ENCODE data around the gene IMPG1.
"Not testable (repeated sequence)": the region's sequence is repeated elsewhere in the genome, so short reads cannot be mapped to it uniquely, and the experiment has no call there.

IMPG1 gene

DNA sequence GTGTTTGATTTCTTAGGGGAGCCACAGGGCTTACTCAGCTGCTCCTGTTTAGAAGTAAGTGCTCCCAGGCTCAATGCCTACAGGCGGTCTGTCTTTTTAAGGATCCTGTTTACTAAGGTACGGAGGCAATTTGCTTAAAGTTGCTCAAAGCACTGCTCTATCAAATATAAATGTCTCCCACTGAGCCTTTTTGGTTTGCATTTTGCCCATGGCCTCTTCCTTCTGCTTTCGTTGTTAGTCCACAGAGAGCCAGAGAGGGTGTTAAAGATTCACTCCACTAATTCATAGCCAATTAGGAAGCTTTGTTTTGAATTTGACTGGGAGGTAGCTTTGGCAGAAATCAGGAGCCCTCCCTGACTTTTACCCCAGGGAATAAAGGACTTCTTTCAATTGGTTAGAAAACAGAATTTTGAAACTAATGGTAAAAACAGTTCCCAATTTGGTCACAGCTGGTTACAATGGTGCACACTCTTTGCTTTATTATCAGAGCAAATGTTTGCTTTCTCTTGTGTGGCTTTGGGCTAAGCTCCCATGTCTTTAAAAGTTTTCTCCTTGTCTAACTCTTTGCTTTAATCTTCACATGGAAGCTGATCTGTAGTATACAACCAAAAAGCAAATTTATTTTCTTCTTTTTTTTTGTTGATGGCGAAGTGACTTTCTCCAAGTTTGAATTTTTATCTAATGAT lies 126.2 kb downstream of the IMPG1 start:
- DNase-seq (ENCODE audit: low read depth): no peak

DNA sequence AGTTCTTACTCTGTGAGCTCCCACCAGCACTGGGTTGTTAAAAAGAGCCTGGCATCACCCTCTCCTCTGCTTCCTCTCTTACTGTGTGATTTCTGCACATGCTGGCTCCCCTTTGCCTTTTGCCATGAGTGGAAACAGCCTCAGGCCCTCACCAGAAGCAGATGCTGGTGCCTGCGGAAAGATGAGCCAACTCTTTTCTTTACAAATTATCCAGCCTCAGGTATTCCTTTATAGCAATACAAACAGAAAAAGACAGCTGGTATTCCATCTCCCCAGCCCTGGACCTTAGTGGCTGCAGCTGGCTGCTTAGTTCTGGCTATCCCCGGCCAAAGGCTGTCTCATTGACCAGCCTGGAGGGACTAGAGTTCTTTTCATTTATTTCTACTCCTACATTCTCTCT lies 129.1 kb downstream of the IMPG1 start:
- DNase-seq (ENCODE audit: low read depth): no peak

DNA sequence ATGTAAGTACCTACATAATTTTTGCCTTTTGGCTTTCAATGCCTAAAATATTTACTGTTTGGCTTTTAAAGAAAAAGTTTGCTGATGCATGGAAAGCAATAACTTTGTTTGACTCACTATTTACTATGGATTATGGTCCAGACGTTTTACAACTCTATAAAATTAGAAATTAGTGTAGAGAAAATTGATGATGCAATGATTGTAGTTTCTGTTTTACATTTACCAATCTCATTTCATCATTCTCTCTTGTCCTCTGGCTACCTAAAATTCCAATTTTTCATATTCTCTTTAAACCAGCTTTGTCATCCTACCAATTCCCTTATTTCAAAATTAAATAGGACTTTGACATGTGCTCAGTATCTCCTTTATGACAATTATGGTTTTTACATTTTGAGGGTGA lies 131.0 kb downstream of the IMPG1 start:
- DNase-seq (ENCODE audit: low read depth): no peak

DNA sequence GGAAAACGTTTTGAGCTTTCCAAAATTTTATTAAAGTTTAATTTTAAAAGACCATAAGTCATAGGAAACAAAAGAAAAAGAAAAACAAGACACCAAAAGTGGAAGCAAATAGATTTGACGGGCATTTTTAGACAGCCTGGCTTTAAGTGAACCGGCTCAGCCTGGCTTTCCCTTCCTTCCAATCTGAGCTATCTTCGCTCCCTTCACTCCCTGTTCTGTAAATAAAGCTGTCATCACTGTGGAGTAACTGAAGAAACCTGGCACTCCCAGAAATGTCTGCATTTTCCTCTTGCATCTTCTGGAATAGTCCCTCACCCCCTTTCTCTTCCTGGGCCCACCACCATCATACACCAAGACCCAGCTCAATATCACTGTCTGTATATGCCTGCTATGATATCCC lies 131.9 kb downstream of the IMPG1 start:
- DNase-seq (ENCODE audit: low read depth): no peak

DNA sequence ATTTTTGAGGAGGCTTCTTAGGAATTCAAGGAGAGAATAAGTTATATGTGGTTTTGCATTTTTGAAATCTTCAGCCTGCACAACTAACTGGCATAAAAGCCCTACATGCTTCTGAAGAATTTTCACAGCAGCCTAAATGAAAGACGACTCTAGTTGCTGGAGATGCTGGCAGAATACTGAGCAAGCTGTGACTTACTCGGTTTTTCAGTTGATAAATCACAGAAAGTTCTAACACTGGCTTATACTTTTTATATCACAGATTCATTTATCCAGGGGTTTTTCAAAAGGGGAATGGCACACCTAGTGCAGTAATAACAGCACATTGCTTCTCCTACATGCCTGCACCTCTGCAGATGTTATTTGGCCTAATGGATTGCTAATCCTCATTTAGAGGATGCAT lies 134.6 kb downstream of the IMPG1 start:
- DNase-seq (ENCODE audit: low read depth): no peak

DNA sequence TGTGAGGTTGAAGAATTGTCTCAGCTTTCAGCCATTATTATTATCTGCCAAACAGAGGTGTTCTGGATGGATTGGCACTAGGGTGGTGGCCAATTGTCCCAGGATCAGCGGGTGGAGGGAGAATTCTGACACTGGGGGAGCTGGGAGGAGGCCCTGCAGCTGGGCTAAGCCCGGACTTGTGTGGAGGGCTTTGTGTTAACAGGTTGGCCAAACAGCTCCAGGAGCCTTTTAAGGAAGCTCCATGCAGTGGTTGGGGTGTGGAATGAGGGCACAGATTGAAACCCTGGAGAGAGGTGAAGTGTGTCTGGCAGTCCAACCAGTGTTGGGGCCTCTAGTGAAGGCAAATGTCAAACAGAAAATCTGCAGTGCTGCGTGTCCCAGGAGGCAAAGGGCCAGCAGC lies 135.8 kb downstream of the IMPG1 start:
- no peak for DNase-seq (ENCODE audit: low read depth)

DNA sequence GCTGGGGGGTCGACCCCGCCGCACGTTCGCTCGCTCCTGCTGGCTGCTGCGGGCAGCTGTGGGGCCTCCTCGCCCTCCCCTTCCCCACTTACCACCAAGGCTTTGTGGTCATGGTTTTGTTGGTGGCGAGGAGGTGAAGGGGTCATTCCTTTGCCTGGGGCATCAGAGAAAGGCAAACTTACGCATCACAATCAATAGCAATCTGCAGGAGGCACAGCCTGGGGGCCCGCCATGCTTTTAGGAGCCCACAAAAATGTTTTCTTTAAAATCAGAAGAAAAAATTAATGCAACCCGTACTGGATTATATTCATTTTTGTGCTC lies 137.0 kb downstream of the IMPG1 start:
- DNase-seq (ENCODE audit: low read depth): no peak

DNA sequence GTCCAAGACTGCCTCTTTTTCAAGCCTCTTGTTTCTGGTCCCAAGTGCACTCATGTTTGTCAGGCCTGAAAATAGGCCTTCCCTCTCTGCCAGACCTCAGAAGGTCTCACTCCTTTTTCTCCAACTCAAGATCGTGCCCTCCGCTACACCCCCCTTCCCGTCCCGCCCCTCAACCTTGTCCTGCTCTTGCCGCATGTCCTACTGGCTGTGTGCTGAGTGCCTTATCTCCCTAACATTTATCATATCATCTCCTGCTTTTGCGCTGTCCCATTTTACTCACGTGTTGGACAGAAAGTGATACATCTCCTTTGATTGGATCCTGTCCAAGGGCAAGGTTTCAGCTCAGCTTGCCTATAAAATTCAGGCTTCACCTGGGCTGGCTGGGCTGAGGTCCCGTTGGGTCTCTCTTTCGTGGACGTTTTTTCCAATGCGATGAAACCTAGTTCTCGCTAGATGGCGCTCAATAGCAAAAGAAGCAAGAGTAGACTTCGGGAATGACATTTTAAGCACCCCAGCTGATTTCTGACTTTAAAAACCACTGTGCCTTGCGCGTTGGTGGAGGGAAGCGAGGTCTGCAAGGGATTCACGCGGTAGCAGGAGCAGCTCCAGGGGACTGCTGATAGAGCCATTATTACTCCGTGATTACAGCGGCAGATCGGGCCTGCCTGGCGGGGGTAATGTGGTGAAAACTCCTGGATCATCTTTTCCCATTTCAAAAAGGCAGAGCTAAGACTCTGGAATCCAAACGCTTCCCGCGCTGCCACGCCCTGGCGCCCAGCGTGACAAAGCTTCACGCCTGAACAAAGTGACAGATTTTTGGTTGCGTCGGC lies 137.6 kb downstream of the IMPG1 start:
- DNase-seq (ENCODE audit: low read depth): no peak

DNA sequence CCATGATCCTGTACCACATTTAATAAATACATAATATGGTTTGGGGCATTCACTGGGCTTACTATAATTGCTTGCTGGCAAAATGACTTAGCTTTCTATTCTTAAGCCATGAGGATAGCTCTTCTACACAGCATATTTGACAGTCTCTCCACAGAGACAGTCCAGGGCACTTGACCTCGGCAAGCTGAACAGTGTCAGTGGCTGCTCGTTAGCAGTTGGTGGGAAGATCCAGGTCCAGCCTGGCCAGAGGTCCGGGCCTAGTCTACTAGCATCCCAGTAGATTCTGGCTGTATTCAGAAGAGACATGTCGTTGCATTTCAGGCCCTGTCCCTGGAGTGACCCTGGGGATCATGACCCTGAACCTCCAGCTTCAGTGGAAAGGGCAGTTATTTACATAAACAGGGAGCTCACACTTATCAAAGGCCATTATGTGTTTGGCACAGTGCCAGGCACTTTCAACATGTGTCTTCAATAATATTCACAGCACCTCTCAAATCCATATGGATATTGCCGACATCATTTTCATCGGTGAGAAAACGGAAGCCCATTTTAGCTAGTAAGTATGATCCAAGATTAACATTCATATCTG lies 139.0 kb downstream of the IMPG1 start:
- DNase-seq (ENCODE audit: low read depth): no peak

DNA sequence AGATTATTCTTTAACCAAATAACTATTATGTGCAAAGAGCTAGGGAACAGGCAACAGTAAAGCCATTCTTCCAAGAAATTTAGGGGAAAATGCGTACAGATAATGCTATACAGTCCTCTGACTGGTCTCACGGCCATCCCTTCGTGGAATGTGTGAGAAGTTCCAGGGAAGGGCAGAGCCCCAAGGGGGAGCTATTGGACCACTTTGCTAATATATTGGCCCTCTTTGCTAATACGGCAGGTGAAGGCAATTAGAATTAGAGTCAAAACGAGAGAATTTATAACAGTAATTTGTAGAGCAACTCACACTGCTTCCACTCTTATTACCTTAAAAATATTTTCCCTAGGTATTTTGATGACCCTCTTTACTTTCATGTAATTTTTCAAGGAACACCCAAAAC lies 140.4 kb downstream of the IMPG1 start:
- no peak for DNase-seq (ENCODE audit: low read depth)

DNA sequence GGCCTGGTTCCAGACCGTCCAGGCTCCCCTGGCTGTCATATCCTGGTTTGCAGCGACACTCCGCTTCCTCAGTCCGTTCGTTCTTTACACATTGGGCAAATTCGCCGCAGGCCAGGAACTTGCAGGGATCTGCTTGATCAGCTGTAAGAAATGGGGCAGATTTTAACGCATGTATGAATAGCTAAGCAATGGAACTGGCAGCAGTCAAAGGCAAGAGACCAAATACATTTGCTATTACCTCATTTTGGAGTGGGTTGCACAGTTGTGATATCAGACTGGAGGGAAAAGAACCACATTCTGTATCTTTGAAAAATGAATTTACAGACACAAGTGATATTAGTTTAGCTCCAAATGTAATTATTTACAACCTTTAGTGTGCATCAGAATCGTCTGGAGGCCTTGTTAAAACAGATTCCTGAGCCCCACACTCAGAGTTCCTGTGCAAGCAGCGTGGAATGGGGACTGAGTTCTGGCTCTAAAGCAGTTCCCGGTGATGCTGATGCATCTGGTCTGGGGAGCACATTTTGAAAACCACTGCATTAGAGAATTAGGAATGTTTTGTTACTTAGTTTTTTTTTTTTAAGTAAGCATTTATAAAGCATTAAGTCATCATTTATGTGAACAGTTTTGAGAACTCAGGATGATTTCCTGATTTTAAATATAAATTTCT lies 141.3 kb downstream of the IMPG1 start:
- no peak for DNase-seq (ENCODE audit: low read depth)

DNA sequence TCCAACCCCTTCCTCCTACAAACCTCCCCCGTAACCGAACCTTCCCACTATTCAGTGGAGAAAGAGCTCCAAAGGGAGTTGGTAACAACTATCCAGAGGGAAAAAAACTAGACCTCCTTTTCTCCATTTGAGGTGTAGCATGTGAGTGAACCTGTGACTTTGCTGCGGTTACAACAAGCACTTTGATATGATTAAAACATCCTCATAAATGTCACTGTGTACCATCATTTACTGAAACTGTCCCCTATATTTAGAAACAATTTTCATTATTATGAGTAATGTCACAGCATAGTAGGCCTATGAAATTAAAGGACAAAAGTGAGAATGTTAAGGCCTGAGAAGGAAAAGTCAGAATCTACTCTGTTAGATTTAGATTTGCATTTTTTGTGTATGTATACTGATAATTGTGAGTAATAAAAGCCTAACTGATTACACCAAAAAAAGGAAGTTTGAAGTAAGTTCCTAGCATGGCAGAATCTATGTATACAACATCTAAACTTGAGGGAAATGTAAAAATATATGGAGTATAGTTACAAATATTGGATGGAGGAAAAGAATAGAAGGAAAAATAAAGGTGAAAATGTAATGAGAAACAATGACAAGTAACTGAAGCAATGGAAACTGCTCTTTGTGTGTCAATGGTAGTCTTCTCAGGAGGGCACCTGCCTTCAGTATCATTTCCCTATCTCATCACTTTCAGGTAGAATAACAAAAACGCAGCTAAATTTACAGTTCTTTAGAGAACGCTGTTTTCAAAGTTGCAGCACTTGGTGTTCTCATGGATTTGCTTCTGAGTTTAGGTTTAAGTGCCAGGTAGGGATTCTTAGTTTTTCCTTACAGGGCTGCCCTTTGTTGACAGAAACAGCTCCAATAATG lies 145.9 kb downstream of the IMPG1 start:
- no peak for DNase-seq (ENCODE audit: low read depth)

DNA sequence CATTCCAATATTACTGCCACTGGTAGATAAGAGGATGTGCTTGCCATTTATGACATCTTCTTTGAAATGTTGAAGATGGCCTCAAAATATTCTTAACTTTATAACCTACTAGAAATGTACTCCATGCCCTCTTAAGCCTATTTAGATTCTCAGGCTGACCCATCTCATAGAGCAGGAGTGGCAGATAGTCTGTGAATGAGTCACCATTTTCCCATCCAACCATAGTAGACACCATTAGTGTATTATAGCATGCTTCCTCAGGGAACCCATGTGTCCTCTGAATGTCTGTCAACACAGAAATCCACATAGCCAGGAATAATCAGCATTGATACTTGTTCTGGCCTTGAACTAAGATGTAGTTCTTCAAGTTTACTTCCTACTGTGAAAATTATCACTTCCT lies 150.2 kb downstream of the IMPG1 start:
- DNase-seq (ENCODE audit: low read depth): no peak

DNA sequence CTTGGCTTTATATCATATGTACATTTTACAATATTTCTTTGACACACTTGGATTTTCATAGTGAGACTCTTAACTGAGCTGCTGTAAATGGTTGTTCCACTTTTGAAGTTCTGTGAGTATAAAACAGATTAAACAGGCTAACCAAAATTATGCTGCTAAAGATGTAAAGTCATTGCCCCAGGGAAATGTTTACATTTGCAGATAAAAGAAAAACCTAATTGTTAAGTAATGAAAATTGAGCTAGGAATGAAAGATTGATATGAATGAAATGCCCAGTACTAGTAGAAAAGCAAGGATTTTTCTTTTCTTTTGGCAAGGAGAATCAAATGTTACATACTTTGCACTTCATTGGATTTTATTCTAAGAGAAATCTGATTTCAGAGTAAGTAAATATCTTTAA lies 159.4 kb downstream of the IMPG1 start:
- DNase-seq (ENCODE audit: low read depth): no peak

DNA sequence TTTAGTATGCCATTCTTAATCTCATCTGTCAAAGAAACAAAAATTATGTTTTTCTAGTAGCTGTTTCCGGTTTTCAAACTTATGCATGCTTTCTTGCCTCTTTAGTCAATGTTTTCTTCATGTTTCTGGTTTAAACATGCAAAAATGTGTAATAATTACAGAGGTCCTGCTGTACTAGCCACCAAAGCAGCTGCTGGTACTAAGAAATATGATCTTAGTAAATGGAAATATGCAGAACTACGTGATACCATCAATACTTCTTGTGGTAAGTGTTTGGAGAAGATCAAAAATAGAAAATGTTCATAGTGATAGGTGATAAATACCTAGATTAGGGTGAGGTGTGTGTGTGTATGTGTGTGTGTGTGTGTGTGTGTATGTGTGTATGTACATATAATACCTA lies 165.0 kb downstream of the IMPG1 start:
- DNase-seq (ENCODE audit: low read depth): no peak

DNA sequence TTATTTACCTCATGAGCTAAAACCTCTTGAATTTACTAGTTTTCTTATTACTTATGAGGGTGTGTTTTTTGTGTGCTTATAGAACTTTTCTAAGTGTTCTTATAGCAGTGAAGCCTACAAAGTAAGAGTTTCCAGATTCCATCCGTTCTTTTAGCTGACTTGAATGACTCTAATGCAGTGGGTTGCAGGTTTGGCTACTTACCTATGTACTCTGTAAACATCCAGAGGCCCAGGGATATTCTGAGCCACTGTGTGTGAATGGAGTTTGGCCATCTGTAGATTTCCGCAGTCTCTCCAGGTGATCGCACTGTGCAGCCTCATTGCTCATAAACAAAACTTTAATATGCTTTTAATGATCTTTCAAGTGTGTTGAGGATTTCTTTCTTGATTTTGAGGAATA lies 165.6 kb downstream of the IMPG1 start:
- DNase-seq (ENCODE audit: low read depth): no peak

DNA sequence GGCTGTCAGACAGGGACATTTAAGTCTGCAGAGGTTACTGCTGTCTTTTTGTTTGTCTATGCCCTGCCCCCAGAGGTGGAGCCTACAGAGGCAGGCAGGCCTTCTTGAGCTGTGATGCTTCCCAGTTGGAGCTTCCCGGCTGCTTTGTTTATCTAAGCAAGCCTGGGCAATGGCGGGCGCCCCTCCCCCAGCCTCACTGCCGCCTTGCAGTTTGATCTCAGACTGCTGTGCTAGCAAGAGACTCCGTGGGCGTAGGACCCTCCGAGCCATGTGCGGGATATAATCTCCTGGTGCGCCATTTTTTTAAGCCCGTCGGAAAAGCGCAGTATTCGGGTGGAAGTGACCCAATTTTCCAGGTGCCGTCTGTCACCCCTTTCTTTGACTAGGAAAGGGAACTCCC lies 167.3 kb downstream of the IMPG1 start:
- DNase-seq (ENCODE audit: low read depth): not testable (repeated sequence)

DNA sequence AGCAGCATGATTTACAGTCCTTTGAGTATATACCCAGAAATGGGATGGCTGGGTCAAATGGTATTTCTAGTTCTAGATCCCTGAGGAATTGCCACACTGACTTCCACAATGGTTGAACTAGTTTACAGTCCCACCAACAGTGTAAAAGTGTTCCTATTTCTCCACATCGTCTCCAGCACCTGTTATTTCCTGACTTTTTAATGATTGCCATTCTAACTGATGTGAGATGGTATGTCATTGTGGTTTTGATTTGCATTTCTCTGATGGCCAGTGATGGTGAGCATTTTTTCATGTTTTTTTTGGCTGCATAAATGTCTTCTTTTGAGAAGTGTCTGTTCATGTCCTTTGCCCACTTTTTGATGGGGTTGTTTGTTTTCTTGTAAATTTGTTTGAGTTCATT lies 172.2 kb downstream of the IMPG1 start:
- DNase-seq (ENCODE audit: low read depth): not testable (repeated sequence)

DNA sequence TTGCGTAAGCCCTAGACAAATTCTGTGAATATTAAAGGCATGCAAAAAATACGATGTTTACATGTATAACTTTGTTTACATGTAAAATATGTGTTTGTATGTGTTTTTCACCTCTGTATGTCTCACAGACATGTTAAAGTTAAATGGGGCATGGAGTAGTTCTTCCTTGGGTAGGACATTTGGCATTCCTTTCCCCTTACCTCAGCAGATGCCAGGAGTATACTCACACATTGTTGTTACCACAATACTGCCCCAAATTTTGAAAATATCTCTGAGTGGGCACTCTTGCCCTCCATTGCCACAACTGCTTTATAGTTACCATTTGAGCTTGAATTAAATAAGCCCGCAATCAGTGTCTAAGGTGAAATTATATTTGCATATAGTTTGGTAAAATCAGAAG lies 175.9 kb downstream of the IMPG1 start:
- no peak for DNase-seq (ENCODE audit: low read depth)

DNA sequence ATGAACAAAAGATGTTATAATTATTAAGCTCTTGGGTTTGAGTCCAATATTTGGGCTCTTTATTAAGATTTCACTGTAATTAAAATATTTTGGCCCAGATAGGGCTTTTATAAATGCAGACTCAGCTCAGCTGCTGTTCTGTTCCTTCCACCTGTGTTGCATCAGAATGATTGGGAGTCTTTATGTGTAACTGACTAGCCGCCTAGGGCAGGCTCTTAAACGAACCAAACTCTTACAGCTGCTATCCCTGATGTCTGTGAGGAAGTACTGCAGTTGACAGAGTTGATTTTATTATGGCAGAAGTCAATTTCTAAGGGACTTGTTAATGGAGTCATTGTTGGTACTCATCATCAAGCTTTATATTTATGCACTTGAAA lies 178.7 kb downstream of the IMPG1 start:
- no peak for DNase-seq (ENCODE audit: low read depth)

DNA sequence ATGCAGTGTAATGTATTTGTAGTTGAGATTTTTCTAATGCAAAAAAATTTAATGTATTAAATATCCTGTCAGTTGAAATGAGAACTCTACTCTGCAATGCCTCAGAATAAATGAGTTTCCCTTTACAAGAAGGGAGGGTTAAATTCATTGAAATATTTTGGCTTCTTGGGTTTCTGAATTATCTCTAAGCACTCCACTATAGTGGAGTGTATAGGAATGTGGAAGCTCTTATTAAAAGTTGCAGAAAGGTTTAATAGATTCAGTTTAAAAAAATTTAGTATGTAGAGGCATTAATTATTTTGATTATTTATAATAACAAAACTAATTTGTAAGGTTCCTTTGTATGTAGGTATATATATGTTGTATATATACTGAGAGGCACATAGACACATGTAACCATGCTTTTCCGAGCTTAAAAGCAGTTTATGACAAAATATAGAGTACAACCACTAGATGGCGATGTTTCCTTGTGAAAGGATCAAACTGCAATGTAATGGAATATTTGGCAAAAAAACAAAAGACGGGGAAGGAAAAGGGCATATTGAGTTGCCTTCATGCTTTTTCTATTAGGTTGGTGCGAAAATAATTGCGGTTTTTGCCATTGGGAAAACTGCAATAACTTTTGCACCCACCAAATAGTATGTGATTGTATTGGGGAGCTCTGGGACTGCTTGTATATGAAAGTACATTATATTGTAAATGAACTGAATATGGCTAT lies 179.2 kb downstream of the IMPG1 start:
- DNase-seq (ENCODE audit: low read depth): no peak

Data from stimulated activated CD8-positive, alpha-beta memory T cell treated with anti-CD3 and anti-CD28 coated beads, Interleukin-15, amount 100 ng/mL, for 24 hours (primary cell).